H1 (cell line): ENCODE measurements around the gene MGME1. TPM values are rescaled to one million over a fixed set of nuclear protein-coding genes. Genes with fewer than 3 reads are reported as not detected.

ENCODE experiments used
- YY1 ChIP-seq: IDR thresholded peaks from 2 replicates; pipeline ENCODE4 v1.6.1; 2011; ENCODE audit warnings: low read depth, mild to moderate bottlenecking, low read length
- polyA plus RNA-seq, 7 experiments: library from polyadenylated mRNA; depleted of rRNA in 3 of 7; stranded (reverse) in 5 of 7; unstranded in 2 of 7; fragments of >200 nt in 5 of 7; fragments of 200-250 nt in 2 of 7; gene quantifications; 1 replicate in 5 of 7; 2 replicates in 1 of 7; 4 replicates in 1 of 7; pipeline versions ENCODE4 v1.2.1 to v1.2.3, GENCODE V29; 2011 to 2013; ENCODE audit warnings: missing spikeins in 2 of 7, mixed read lengths in 2 of 7
- total RNA-seq: library from RNA; stranded (reverse); fragmentation: NEBNext Ultra II Directional; extraction: Animal tissue kit (Norgen Biotek cat#: 25700); gene quantifications from 2 replicates; pipeline ENCODE4 v1.2.1, GENCODE V29; 2021

The MGME1 gene
- total and polyA plus RNA-seq, 2 of the 8 experiments (the other 6 are each of a cell fraction or from before 2014, with no cell fraction given) = 27.7 to 59.0 TPM

DNA sequence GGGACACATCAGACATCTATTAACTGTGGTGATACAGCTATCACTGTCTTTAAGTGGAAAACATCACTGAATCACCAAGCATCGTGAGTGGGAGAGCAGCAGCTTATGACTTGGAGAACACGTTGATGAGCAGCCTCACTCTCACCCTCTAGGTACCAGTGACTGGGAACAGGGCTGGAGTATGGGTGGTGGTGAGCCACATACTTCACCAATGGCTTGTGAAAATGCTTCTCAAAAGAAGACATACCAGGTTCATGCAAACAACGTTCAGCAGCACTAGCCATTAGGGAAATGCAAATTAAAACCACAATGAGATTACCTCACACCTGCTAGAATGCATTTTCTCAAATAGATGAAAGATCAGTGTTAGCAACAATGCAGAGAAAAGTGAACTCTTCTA, 25.5 kb upstream of the MGME1 start (continued):
- no peak for TF ChIP-seq YY1
